Fibroblast of pulmonary artery (primary cell): ENCODE measurements around the gene DCHS1.

Experiments
- DNase-seq: peaks from one replicate; pipeline ENCODE4 v3.0.0-alpha.2; 2010; ENCODE audit warnings: low read depth
- H3K4me3 ChIP-seq: replicated peaks from 2 replicates; pipeline ENCODE4 v1.5.1; 2011; ENCODE audit warnings: low read depth, mild to moderate bottlenecking, control low read depth, low read length, moderate library complexity
- TF ChIP-seq, protein P1 (sequence below): IDR thresholded peaks from 2 replicates; pipeline ENCODE4 v1.5.1; 2011; ENCODE audit warnings: mild to moderate bottlenecking, control low read depth, low read length, inconsistent platforms; ENCODE audit errors: missing control alignments

Gene DCHS1

DNA sequence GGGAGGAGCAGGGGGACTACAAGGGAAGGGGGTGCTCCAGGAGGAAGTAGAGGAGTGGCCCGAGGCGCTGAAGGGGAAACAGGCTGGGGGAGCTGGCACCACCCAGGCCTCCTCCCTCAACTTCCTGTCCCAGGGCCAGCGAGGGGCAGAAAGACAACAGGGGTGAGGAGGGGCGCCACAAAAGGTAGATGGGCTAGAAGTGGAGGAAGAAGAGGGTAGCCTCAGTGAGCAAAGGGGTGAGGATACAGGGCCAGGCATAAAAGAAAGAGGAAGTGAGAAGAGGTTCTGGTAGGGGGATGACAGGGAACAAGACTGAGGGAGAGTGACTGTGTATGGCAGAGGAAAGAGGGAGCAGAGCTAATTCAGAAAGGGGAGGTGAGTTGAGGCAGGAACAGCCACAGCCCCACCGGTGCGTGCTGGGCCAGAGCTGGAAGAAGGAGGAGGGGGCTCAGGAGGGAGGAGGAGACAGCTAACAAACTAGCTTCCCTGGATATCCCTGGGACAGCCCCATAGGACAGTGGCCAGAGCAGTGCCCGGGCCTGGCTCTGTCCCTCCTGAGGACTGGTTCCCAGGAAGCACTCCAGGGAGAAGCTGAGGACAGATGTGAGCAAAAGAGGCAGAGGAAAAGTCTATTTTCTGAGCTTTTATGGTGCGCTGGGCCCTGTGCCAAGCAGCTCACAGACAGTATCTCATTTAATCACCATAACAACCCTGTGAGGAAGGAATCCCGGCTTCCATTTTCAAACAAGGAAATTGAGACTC is 8.5 kb downstream of the DCHS1 start:
- DNase-seq = peak; percentile 52
- H3K4me3 ChIP-seq = no peak overlapping the region
- TF ChIP-seq, protein P1, sequence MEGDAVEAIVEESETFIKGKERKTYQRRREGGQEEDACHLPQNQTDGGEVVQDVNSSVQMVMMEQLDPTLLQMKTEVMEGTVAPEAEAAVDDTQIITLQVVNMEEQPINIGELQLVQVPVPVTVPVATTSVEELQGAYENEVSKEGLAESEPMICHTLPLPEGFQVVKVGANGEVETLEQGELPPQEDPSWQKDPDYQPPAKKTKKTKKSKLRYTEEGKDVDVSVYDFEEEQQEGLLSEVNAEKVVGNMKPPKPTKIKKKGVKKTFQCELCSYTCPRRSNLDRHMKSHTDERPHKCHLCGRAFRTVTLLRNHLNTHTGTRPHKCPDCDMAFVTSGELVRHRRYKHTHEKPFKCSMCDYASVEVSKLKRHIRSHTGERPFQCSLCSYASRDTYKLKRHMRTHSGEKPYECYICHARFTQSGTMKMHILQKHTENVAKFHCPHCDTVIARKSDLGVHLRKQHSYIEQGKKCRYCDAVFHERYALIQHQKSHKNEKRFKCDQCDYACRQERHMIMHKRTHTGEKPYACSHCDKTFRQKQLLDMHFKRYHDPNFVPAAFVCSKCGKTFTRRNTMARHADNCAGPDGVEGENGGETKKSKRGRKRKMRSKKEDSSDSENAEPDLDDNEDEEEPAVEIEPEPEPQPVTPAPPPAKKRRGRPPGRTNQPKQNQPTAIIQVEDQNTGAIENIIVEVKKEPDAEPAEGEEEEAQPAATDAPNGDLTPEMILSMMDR = no peak

- DNase-seq = peak; percentile 44
- no peak overlapping the region for H3K4me3 ChIP-seq
- TF ChIP-seq, protein P1 = no peak
Measured at GRCh38 chr11:6646576-6646917, 9.1 kb downstream of the DCHS1 start.

DNA sequence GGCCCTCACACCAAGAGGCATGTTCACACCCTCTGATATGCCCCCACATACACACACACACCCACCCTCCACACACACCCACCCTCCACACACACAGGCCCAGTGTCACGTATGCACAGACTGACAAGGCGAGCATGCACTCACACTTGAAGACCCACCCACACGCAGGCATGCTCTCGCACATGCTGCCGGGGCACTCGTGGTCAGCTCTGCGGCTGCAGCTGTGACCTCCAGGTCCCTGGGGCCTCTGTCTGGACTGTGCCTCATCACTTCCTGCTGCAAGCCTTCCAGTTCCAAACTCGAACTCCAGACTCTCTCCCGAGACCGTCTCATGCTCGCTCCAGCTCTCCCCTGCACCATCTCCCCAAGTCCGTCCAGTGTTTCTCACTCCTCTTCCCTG is 9.5 kb downstream of the DCHS1 start:
- peak; percentile 64 for DNase-seq
- TF ChIP-seq, protein P1 = no peak
- H3K4me3 ChIP-seq = no peak overlapping the region

- no peak overlapping the region for H3K4me3 ChIP-seq
- TF ChIP-seq, protein P1 = no peak
- no peak for DNase-seq
Measured at GRCh38 chr11:6642957-6643356, 12.7 kb downstream of the DCHS1 start.

- H3K4me3 ChIP-seq = no peak overlapping the region
- TF ChIP-seq, protein P1 = no peak
- DNase-seq = no peak
Measured at GRCh38 chr11:6640985-6641701, 14.5 kb downstream of the DCHS1 start.

DNA sequence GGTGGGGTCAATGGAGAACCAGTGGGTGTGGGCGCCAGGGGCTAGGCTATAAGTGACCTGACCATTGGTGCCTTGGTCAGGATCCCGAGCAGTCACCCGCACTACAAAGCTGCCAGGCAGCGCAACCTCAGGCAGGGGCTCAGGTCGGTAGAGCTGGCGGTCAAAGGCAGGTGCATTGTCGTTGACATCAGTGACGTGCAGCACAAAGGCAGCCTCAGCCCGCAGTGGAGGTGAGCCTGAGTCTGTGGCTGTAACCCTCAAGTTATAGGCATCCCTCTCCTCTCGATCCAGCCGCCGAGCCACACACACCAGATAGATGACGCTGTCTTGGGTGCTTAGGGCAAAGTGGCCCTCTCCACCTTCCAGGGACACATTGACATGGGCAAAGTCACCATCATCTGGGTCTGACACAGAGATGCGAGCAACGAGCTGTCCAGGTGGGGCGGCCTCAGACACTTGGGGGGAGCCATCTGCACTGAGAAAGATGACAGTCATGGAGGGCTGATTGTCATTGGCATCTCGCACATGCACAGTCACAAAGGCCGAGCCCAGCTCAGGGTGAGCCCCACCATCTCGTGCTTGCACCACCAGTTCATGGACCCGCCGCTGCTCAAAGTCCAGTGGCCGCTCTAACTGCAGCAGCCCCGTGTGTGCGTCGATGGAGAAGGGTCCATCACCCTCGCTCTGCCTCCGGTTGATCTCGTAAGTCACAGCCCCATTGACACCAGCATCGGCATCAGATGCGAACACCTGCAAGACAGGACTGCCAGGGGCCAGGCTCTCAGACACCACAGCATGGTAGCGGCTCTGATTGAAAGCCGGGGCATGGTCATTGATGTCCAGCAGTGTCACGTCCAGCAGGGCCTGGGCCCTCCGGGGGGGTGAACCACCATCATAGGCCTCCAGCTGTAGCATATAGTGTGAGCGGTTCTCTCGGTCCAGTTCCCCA is 15.3 kb downstream of the DCHS1 start:
- DNase-seq = no peak
- no peak overlapping the region for H3K4me3 ChIP-seq
- TF ChIP-seq, protein P1 = no peak
